WTC11 (cell line): ENCODE measurements around the gene ZNF564.

Experiments
- ELF4 ChIP-seq: sonication (generic); formaldehyde crosslinking; IDR thresholded peaks from 2 replicates; pipeline ENCODE4 v1.8.1; 2022; ENCODE audit warnings: low read depth, mild to moderate bottlenecking, moderate library complexity, missing genetic modification reagents
- ETV6 ChIP-seq: sonication (generic); formaldehyde crosslinking; IDR thresholded peaks from 2 replicates; pipeline ENCODE4 v1.8.1; 2022; ENCODE audit warnings: mild to moderate bottlenecking, missing genetic modification reagents
- GABPB1 ChIP-seq: sonication (generic); formaldehyde crosslinking; IDR thresholded peaks from 2 replicates; pipeline ENCODE4 v1.8.1; 2023; ENCODE audit warnings: mild to moderate bottlenecking, missing genetic modification reagents
- JUN ChIP-seq: sonication (generic); formaldehyde crosslinking; IDR thresholded peaks from 2 replicates; pipeline ENCODE4 v1.8.0; 2023; ENCODE audit warnings: mild to moderate bottlenecking, missing genetic modification reagents
- MYBL2 ChIP-seq: sonication (generic); formaldehyde crosslinking; IDR thresholded peaks from 2 replicates; pipeline ENCODE4 v1.8.1; 2023; ENCODE audit warnings: mild to moderate bottlenecking, moderate library complexity, missing genetic modification reagents
- PRRX2 ChIP-seq: fragments of 250-450 bp; sonication (Bioruptor Pico); IDR thresholded peaks from 2 replicates; pipeline ENCODE4 v1.8.0; 2021; ENCODE audit warnings: mild to moderate bottlenecking
- TCF7 ChIP-seq: sonication (generic); formaldehyde crosslinking; IDR thresholded peaks from 2 replicates; pipeline ENCODE4 v1.8.0; 2022; ENCODE audit warnings: mild to moderate bottlenecking, low read depth, missing genetic modification reagents, moderate library complexity
- ZNF317 ChIP-seq: sonication (generic); formaldehyde crosslinking; IDR thresholded peaks from 2 replicates; pipeline ENCODE4 v1.8.1; 2023; ENCODE audit warnings: low read depth, mild to moderate bottlenecking, moderate library complexity, missing genetic modification reagents, borderline replicate concordance
- TF ChIP-seq, protein P1 (sequence below): fragments of 200-600 bp; IDR thresholded peaks from 2 replicates; pipeline ENCODE4 v1.8.0; 2022; ENCODE audit warnings: antibody characterized with exemption
- TF ChIP-seq, protein P2 (sequence below): fragments of 250-450 bp; sonication (Bioruptor Pico); IDR thresholded peaks from 2 replicates; pipeline ENCODE4 v1.9.0; 2021; ENCODE audit warnings: moderate library complexity, mild to moderate bottlenecking, inconsistent platforms, borderline replicate concordance
- TF ChIP-seq, protein P3 (sequence below): fragments of 250-450 bp; sonication (Bioruptor Pico); IDR thresholded peaks from 2 replicates; pipeline ENCODE4 v1.9.0; 2021; ENCODE audit warnings: mild to moderate bottlenecking, borderline replicate concordance
- TF ChIP-seq, protein P4 (sequence below): sonication (generic); formaldehyde crosslinking; IDR thresholded peaks from 2 replicates; pipeline ENCODE4 v1.8.1; 2023; ENCODE audit warnings: mild to moderate bottlenecking, missing genetic modification reagents, borderline replicate concordance

DNA sequence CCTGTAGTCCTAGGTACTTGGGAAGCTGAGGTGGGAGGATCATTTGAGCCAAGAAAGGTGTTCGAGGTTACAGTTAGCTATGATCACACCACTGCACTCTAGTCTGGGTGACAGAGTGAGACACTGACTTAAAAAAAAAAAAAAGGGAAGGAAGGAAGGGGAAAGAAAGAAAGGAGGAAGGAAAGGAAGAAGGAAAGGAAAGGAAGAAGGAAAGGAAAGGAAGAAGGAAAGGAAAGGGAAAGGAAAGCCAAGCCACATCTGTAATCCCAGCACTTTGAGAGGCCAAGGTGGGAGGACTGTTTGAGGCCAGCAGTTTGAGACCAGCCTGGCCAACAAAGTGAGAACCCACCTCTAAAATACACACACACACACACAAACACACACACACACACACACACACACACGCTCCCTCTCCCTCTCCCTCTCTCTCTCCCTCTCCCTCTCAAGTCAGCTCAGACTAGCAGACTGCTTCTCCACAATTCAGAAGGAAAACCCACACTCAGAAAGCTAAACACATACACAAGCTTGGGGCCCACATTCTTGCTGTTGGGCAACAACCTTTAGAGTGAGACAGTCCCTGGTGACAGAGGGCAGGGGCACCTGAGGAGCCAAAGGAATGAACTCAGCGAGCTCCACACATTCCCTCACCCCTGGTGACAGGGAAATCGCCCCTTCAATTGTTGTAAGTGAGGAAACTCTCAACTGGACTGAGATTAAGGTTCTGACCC, 69.3 kb downstream of the ZNF564 start:
- TF ChIP-seq ETV6 (CRISPR knock-in tag) (no peak), ELF4 (CRISPR knock-in tag) (no peak), GABPB1 (CRISPR knock-in tag) (no peak), PRRX2 (CRISPR knock-in tag) (no peak), JUN (CRISPR knock-in tag) (no peak), MYBL2 (CRISPR knock-in tag) (no peak), TCF7 (no peak), ZNF317 (CRISPR knock-in tag) (no peak)
- TF ChIP-seq, protein P1, sequence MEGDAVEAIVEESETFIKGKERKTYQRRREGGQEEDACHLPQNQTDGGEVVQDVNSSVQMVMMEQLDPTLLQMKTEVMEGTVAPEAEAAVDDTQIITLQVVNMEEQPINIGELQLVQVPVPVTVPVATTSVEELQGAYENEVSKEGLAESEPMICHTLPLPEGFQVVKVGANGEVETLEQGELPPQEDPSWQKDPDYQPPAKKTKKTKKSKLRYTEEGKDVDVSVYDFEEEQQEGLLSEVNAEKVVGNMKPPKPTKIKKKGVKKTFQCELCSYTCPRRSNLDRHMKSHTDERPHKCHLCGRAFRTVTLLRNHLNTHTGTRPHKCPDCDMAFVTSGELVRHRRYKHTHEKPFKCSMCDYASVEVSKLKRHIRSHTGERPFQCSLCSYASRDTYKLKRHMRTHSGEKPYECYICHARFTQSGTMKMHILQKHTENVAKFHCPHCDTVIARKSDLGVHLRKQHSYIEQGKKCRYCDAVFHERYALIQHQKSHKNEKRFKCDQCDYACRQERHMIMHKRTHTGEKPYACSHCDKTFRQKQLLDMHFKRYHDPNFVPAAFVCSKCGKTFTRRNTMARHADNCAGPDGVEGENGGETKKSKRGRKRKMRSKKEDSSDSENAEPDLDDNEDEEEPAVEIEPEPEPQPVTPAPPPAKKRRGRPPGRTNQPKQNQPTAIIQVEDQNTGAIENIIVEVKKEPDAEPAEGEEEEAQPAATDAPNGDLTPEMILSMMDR: no peak
- TF ChIP-seq, protein P2, sequence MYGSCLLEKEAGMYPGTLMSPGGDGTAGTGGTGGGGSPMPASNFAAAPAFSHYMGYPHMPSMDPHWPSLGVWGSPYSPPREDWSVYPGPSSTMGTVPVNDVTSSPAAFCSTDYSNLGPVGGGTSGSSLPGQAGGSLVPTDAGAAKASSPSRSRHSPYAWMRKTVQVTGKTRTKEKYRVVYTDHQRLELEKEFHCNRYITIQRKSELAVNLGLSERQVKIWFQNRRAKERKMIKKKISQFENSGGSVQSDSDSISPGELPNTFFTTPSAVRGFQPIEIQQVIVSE: no peak
- TF ChIP-seq, protein P3, sequence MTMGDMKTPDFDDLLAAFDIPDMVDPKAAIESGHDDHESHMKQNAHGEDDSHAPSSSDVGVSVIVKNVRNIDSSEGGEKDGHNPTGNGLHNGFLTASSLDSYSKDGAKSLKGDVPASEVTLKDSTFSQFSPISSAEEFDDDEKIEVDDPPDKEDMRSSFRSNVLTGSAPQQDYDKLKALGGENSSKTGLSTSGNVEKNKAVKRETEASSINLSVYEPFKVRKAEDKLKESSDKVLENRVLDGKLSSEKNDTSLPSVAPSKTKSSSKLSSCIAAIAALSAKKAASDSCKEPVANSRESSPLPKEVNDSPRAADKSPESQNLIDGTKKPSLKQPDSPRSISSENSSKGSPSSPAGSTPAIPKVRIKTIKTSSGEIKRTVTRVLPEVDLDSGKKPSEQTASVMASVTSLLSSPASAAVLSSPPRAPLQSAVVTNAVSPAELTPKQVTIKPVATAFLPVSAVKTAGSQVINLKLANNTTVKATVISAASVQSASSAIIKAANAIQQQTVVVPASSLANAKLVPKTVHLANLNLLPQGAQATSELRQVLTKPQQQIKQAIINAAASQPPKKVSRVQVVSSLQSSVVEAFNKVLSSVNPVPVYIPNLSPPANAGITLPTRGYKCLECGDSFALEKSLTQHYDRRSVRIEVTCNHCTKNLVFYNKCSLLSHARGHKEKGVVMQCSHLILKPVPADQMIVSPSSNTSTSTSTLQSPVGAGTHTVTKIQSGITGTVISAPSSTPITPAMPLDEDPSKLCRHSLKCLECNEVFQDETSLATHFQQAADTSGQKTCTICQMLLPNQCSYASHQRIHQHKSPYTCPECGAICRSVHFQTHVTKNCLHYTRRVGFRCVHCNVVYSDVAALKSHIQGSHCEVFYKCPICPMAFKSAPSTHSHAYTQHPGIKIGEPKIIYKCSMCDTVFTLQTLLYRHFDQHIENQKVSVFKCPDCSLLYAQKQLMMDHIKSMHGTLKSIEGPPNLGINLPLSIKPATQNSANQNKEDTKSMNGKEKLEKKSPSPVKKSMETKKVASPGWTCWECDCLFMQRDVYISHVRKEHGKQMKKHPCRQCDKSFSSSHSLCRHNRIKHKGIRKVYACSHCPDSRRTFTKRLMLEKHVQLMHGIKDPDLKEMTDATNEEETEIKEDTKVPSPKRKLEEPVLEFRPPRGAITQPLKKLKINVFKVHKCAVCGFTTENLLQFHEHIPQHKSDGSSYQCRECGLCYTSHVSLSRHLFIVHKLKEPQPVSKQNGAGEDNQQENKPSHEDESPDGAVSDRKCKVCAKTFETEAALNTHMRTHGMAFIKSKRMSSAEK (CRISPR knock-in tag): no peak
- TF ChIP-seq, protein P4, sequence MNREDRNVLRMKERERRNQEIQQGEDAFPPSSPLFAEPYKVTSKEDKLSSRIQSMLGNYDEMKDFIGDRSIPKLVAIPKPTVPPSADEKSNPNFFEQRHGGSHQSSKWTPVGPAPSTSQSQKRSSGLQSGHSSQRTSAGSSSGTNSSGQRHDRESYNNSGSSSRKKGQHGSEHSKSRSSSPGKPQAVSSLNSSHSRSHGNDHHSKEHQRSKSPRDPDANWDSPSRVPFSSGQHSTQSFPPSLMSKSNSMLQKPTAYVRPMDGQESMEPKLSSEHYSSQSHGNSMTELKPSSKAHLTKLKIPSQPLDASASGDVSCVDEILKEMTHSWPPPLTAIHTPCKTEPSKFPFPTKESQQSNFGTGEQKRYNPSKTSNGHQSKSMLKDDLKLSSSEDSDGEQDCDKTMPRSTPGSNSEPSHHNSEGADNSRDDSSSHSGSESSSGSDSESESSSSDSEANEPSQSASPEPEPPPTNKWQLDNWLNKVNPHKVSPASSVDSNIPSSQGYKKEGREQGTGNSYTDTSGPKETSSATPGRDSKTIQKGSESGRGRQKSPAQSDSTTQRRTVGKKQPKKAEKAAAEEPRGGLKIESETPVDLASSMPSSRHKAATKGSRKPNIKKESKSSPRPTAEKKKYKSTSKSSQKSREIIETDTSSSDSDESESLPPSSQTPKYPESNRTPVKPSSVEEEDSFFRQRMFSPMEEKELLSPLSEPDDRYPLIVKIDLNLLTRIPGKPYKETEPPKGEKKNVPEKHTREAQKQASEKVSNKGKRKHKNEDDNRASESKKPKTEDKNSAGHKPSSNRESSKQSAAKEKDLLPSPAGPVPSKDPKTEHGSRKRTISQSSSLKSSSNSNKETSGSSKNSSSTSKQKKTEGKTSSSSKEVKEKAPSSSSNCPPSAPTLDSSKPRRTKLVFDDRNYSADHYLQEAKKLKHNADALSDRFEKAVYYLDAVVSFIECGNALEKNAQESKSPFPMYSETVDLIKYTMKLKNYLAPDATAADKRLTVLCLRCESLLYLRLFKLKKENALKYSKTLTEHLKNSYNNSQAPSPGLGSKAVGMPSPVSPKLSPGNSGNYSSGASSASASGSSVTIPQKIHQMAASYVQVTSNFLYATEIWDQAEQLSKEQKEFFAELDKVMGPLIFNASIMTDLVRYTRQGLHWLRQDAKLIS (CRISPR knock-in tag): no peak
